Measurements from ENCODE around the gene ADARB2. TPM values are rescaled to one million over a fixed set of nuclear protein-coding genes. Genes with fewer than 3 reads are reported as not detected.

The ADARB2 gene
- total and polyA plus RNA-seq, 7 donors, result 0.05 to 0.39 (median 0.15) TPM; not detected in 2

DNA sequence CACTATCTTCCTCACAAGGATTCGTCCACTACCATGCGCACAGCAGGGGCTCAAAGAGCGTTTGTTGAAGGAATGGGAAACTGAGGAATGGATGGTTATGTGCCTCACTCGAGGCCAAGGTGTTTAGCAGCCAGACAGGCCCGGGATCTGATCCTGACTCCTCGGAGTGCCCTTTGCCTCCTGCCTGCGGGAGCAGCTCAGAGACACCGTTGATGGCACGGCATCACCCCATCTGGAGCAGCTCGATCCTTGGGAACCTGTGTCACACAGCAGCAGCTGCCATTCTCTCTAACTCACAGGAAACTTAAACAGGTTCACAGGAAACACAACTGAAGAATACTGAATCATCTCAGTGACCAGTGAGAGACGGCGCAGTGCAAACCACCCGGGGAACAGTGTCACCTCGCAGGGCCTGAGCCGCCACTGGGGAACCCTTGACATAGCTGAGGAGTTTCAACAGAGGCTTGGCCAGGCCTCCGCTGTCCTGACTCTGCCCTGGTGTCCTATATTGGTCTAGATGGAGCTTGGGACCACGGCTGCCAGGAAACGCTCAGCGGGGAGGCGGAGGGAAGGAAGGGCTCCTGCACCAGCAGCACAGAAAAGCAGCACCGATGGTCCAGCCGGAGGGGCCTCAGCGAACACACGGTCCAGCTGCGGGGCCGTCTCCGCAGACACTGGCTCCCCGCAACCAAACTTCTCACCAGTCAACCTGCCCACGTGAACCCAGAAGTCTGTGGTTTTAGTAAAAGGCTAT is 169.4 kb downstream of the ADARB2 start:
- no peak for ATAC-seq
- no peak for DNase-seq
- intact Hi-C loops (cut with DNase I), result no loop called here
- no peak for TF ChIP-seq CTCF (IDR thresholded peaks at IDR 0.05)
- Histone ChIP-seq H3K9me3 (no peaks in the 10 kb centered on the region), H3K27ac (no peak overlapping the region), H3K4me3 (no peak overlapping the region), H3K36me3 (ENCODE audit: insufficient read depth in 1 of 2, low read depth in 1 of 2) (no peaks in the 10 kb centered on the region), H3K4me1 (no peaks in the 10 kb centered on the region), H3K27me3 (ENCODE audit: insufficient read depth in 3 of 3, low read length in 2 of 3) (peaks cover 0 to 2% (median under 1%) of the 10 kb centered on the region in 3 donors)
- WGBS, 3 donors, result 76 to 78% (median 77%) methylated on average over 29 of the region's 29 CpGs

DNA sequence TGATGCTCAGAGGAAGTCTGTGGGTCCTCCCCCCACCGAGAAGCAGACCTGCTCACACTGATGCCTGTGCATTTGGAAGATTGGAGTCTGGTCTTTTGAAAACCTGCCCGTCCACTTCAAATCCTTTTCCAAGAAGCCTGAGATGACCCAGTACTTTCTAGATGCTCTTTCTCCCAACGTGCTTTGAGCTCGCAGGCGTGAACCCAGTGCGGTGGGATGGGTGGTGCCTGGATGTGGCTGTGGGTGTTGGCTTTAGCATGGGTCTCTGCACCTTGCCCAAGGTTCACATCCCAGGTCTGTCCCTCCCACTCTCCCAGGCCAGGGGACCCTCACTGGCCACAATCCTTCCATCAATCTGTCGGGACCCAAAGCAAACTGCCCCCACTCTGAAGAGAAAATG is 170.2 kb downstream of the ADARB2 start:
- no peaks in the 10 kb centered on the region for H3K36me3 ChIP-seq (ENCODE audit: insufficient read depth in 1 of 2, low read depth in 1 of 2)
- WGBS, 3 donors, result 70 to 80% (median 79%) methylated on average over 7 of the region's 7 CpGs
- intact Hi-C loops (cut with DNase I), result no loop called here
- no peak for TF ChIP-seq CTCF (IDR thresholded peaks at IDR 0.05)
- H3K4me3 ChIP-seq, result no peak overlapping the region
- ATAC-seq (no peak), DNase-seq (no peak)
- no peaks in the 10 kb centered on the region for H3K9me3 ChIP-seq
- H3K4me1 ChIP-seq, result no peaks in the 10 kb centered on the region
- H3K27ac ChIP-seq, result no peak overlapping the region
- peaks cover 0 to 4% (median 2%) of the 10 kb centered on the region in 3 donors for H3K27me3 ChIP-seq (ENCODE audit: insufficient read depth in 3 of 3, low read length in 2 of 3)

- no peaks in the 10 kb centered on the region for H3K36me3 ChIP-seq (ENCODE audit: insufficient read depth in 1 of 2, low read depth in 1 of 2)
- H3K9me3 ChIP-seq, result no peaks in the 10 kb centered on the region
- no peak for DNase-seq
- intact Hi-C loops (cut with DNase I), result no loop called here
- H3K4me3 ChIP-seq, result no peak overlapping the region
- ATAC-seq, result no peak
- peaks cover 0 to 4% (median 0%) of the 10 kb centered on the region in 3 donors for H3K27me3 ChIP-seq (ENCODE audit: insufficient read depth in 3 of 3, low read length in 2 of 3)
- H3K4me1 ChIP-seq, result no peaks in the 10 kb centered on the region
- no peak for TF ChIP-seq CTCF (IDR thresholded peaks at IDR 0.05)
- H3K27ac ChIP-seq, result no peak overlapping the region
- 85 to 89% (median 87%) methylated on average over 11 of the region's 11 CpGs for WGBS, 3 donors
These were observed 172.5 kb downstream of the ADARB2 start for GRCh38 chr10:1564791-1565190.

DNA sequence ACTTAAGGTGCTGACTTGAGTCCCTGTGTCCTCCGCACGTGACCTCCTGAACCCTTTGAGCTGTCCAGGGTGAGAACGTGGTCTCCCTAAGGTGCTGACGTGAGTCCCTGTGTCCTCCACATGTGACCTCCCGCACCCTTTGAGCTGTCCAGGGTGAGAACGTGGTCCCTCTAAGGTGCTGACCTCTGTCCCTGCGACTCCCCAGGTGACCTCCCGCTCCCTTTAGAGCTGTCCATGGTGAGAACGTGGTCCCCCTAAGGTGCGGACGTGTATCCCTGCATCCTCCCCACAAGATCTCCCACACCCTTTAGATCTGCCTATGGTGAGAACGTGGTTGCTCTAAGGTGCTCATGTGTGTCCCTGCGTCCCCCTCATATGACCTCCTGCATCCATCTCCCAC is 174.3 kb downstream of the ADARB2 start:
- Histone ChIP-seq H3K27ac (no peak overlapping the region), H3K4me3 (no peak overlapping the region), H3K36me3 (ENCODE audit: insufficient read depth in 1 of 2, low read depth in 1 of 2) (no peaks in the 10 kb centered on the region), H3K27me3 (ENCODE audit: insufficient read depth in 3 of 3, low read length in 2 of 3) (peaks cover 0 to 13% (median 3%) of the 10 kb centered on the region in 3 donors), H3K4me1 (no peaks in the 10 kb centered on the region), H3K9me3 (no peaks in the 10 kb centered on the region)
- 81 to 82% (median 81%) methylated on average over 13 of the region's 13 CpGs for WGBS, 3 donors
- DNase-seq (no peak), ATAC-seq (no peak)
- intact Hi-C loops (cut with DNase I), result no loop called here
- TF ChIP-seq CTCF (IDR thresholded peaks at IDR 0.05), result no peak
